ENCODE data around the gene PRSS58.

DNA sequence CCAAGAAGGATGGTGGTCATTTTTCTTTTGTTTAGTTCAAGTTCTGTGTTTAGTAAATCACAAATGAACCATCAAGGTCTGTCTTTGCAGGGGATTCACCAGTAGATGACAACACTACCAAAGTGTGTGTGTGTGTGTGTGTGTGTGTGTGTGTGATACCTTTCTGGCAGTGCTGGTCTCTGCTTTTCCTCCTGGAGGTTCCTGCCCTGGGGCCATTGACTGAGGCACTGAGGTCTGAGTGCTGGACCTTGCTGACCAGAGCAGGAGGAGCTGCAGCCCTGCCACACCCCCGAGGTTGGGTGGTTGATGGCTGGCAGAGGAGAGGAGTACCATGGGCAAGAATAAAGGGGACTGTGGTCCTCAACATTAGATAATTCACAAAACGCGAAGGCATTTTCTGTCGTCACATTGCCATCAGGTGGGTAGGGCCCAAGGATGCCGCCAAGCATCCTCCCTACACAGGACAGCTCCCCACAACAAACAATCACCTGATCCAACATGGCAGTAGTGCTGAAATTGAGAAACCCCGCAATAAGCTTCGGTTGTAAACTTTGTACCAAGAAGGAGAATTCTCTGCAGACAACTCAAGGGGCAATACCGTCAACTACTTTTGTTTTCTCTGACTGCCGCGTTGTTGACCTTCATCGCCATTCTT is 49.5 kb upstream of the PRSS58 start:
- TF ChIP-seq POLR2A (IDR thresholded peaks at IDR 0.05): no peak
- TF ChIP-seq, protein P1, sequence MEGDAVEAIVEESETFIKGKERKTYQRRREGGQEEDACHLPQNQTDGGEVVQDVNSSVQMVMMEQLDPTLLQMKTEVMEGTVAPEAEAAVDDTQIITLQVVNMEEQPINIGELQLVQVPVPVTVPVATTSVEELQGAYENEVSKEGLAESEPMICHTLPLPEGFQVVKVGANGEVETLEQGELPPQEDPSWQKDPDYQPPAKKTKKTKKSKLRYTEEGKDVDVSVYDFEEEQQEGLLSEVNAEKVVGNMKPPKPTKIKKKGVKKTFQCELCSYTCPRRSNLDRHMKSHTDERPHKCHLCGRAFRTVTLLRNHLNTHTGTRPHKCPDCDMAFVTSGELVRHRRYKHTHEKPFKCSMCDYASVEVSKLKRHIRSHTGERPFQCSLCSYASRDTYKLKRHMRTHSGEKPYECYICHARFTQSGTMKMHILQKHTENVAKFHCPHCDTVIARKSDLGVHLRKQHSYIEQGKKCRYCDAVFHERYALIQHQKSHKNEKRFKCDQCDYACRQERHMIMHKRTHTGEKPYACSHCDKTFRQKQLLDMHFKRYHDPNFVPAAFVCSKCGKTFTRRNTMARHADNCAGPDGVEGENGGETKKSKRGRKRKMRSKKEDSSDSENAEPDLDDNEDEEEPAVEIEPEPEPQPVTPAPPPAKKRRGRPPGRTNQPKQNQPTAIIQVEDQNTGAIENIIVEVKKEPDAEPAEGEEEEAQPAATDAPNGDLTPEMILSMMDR (IDR thresholded peaks at IDR 0.05): no peak
